Measurements from ENCODE around the gene DNAH5.

- TF ChIP-seq POLR2A (IDR thresholded peaks at IDR 0.05; ENCODE audit: extremely low read depth, insufficient read length): no peak
- no peak for TF ChIP-seq MAX (IDR thresholded peaks at IDR 0.05; ENCODE audit: low read depth, low read length)
- no peak for TF ChIP-seq CTCF (IDR thresholded peaks at IDR 0.05; ENCODE audit: low read depth, low read length)
Observed at GRCh38 chr5:13989832-13990231, 45.3 kb upstream of the DNAH5 start.

Data from NB4 (cell line).